Astrocyte of the cerebellum (primary cell): ENCODE results near the gene CSMD2.

Experiments
- DNase-seq: peaks from one replicate; pipeline ENCODE4 v3.0.0-alpha.2; 2011; ENCODE audit warnings: low read depth
- H3K4me3 ChIP-seq: 2 replicates; pipeline ENCODE4 v1.5.1; 2011; ENCODE audit warnings: mild to moderate bottlenecking, low read depth, low read length, moderate library complexity
- CTCF ChIP-seq: IDR thresholded peaks from 2 replicates; pipeline ENCODE4 v1.5.1; 2012; ENCODE audit warnings: low read length, low read depth, moderate library complexity, mild to moderate bottlenecking; ENCODE audit errors: missing control alignments
- in situ Hi-C: cut with HindIII; loops from 2 replicates; pipeline ENCODE4 v1.10.0; 2017; ENCODE audit warnings: low sequenced_read_pairs

The CSMD2 gene

GRCh38 chr1:33931111-33931475, 233.9 kb downstream of the CSMD2 start:
- no peak for DNase-seq
- no peak for TF ChIP-seq CTCF
- no peak overlapping the region for H3K4me3 ChIP-seq
- in situ Hi-C loops, result no loop called here

GRCh38 chr1:33930346-33931110, 234.5 kb downstream of the CSMD2 start:
- no peak overlapping the region for H3K4me3 ChIP-seq
- no peak for DNase-seq
- in situ Hi-C loops, result no loop called here
- no peak for TF ChIP-seq CTCF

GRCh38 chr1:33928251-33928650, 236.8 kb downstream of the CSMD2 start:
- DNase-seq, result no peak
- no peak overlapping the region for H3K4me3 ChIP-seq
- no peak for TF ChIP-seq CTCF
- in situ Hi-C loops, result no loop called here

DNA sequence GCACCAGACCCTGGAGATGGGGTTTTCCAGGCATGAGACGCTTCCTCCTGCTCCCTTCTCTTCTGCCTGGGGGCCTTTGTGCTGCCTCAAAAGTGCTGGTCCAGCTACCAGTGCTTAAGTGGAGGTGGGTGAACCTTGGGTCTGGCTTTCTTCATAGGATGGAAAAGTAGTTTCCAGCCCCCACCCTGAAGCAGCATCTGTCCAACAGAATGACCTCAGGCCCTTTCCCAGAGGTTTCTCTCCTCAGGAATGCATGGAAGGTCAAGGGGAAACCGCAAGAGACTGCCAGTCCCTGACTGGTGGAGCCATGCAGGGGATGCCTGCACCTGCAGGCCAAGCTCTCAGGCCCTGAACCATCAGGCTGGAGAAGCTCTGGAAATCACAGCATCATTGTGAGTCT, 237.3 kb downstream of the CSMD2 start:
- TF ChIP-seq CTCF, result no peak
- in situ Hi-C loops, result no loop called here
- H3K4me3 ChIP-seq, result no peak overlapping the region
- DNase-seq, result no peak

DNA sequence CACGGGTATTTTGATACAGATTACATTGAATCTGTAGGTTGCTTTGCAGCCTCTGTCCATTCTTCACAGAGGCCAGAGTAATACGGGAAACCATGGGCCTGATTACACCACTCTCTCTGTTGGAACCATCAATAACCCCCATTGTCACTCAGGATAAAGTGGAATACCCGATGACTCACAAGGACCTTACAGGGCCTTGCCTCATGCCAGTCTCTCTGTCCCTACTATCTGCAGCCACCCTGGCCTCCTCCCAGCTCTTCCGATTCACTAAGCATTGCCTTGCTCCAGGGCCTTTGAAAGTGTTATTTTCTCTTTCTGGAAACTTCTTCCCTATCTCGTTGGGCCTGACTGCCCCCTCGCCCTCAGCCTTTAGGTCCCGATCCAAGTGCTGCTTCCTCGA, 239.4 kb downstream of the CSMD2 start:
- no peak for TF ChIP-seq CTCF
- no peak overlapping the region for H3K4me3 ChIP-seq
- in situ Hi-C loops, result no loop called here
- DNase-seq, result no peak

- H3K4me3 ChIP-seq, result no peak overlapping the region
- DNase-seq, result no peak
- TF ChIP-seq CTCF, result no peak
- in situ Hi-C loops, result no loop called here
These were observed 243.7 kb downstream of the CSMD2 start for GRCh38 chr1:33921281-33921680.
